Activated T-cell treated with anti-CD3 and anti-CD28 coated beads, Interleukin-2, amount 50 U/mL, for 4 hours (primary cell): ENCODE data around the gene MFSD6. TPM values are rescaled to one million over a fixed set of nuclear protein-coding genes. Genes with fewer than 3 reads are reported as not detected.
"Not testable (repeated sequence)": the region's sequence is repeated elsewhere in the genome, so short reads cannot be mapped to it uniquely, and the experiment has no call there.

Experiments used
- ATAC-seq, 2 donors: fragments of 200-7000 bp; cut with Tn5 transposase; one replicate each; pipeline ENCODE4 v1.10.0; 2021
- DNase-seq: peaks from one replicate; pipeline ENCODE4 v3.0.0-alpha.2; 2020
- H3K27me3 Mint-ChIP-seq: one replicate; pipeline ENCODE4 v1.8.0; 2021; ENCODE audit warnings: low read depth, mixed read lengths
- H3K36me3 Mint-ChIP-seq: one replicate; pipeline ENCODE4 v1.8.0; 2022; ENCODE audit warnings: mixed read lengths; ENCODE audit not compliant: insufficient read depth
- H3K4me1 Mint-ChIP-seq: one replicate; pipeline ENCODE4 v1.8.0; 2021; ENCODE audit warnings: low read depth, mixed read lengths
- H3K4me3 Mint-ChIP-seq: one replicate; pipeline ENCODE4 v1.8.0; 2021; ENCODE audit warnings: mild to moderate bottlenecking, moderate library complexity, mixed read lengths
- H3K9me3 Mint-ChIP-seq: one replicate; pipeline ENCODE4 v1.8.0; 2021; ENCODE audit warnings: mixed read lengths
- total RNA-seq, 3 donors: library from RNA; stranded (reverse); gene quantifications; one replicate each; pipeline ENCODE4 v1.2.1, GENCODE V29; 2021

Gene MFSD6
- total RNA-seq, 3 donors from 2014 or later = 38.2 to 42.1 (median 41.0) TPM

GRCh38 chr2:190501702-190502407 is 93.7 kb downstream of the MFSD6 start:
- no peak overlapping the region for H3K4me3 Mint-ChIP-seq
- DNase-seq (no peak), ATAC-seq (no peak)
- no peaks in the 10 kb centered on the region for H3K9me3 Mint-ChIP-seq
- H3K4me1 Mint-ChIP-seq = peaks cover 14% of the 10 kb centered on the region
- peaks cover 39% of the 10 kb centered on the region for H3K36me3 Mint-ChIP-seq
- H3K27me3 Mint-ChIP-seq = no peaks in the 10 kb centered on the region

- Mint-ChIP-seq H3K4me1 (peaks cover 14% of the 10 kb centered on the region), H3K36me3 (peaks cover 35% of the 10 kb centered on the region), H3K9me3 (no peaks in the 10 kb centered on the region), H3K4me3 (no peak overlapping the region), H3K27me3 (no peaks in the 10 kb centered on the region)
- ATAC-seq = no peak
- no peak for DNase-seq
Measured at GRCh38 chr2:190503088-190503487, 94.9 kb downstream of the MFSD6 start.

DNA sequence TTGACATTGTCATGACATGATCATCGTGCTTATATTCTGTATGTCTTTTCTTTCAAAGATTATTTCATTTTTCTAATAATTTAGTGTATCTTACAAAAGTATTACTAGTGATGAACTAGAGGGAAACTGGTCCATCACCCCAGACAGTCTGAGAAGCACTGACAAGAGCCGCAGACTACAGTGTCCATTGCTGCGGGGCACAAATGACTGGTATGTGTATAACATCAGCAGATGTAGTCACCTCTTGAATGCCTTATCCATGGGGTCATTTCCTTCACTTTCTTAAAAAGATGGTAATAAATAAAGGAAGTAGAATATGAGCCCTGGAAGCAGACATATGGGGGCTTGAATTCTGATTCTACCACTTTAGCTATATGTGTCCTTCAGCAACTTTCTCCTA is 96.8 kb downstream of the MFSD6 start:
- Mint-ChIP-seq H3K36me3 (peaks cover 25% of the 10 kb centered on the region), H3K27me3 (no peaks in the 10 kb centered on the region), H3K4me1 (peaks cover 14% of the 10 kb centered on the region), H3K9me3 (no peaks in the 10 kb centered on the region), H3K4me3 (no peak overlapping the region)
- DNase-seq (no peak), ATAC-seq (no peak)

DNA sequence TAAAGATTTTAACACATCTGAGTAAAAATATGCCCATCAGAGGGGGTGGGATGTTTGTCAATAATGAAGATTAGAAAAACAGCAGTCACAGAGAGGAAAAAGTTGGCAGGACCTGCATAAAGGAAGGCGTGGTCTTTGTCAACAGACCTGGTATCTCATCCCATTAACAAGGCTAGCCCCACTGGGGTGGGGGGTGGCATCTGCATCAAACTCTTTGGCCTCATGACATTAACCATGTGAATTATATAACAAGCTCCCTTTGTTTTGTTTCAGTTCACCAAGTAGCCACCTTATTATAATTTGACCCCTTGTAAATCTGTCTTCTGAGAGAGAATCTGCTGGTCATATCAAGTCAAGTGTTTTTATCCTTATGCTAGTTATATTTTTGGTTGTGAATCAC is 97.5 kb downstream of the MFSD6 start:
- H3K4me1 Mint-ChIP-seq = peaks cover 14% of the 10 kb centered on the region
- DNase-seq (no peak), ATAC-seq (no peak)
- H3K9me3 Mint-ChIP-seq = no peaks in the 10 kb centered on the region
- peaks cover 25% of the 10 kb centered on the region for H3K36me3 Mint-ChIP-seq
- no peaks in the 10 kb centered on the region for H3K27me3 Mint-ChIP-seq
- H3K4me3 Mint-ChIP-seq = no peak overlapping the region

DNA sequence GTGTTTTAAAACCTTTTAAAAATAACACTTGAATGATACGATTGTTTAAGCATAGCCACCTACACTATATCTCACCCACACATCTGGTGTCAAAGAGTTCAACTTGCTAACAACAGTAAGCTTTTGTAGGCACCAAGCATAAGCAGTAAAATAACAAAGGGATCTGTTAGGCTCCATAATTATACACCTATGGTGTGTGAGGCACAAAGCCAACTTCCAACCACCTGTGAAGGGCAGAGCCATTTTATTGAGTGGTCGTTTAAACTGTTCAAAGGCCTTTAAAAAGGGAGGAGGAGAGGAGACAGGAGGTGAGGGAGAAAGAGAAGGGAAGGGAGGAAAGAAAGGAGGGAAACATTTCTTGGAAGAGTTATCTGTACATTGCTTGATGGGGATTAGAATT is 98.5 kb downstream of the MFSD6 start:
- DNase-seq (no peak), ATAC-seq (no peak)
- peaks cover 20% of the 10 kb centered on the region for H3K36me3 Mint-ChIP-seq
- H3K27me3 Mint-ChIP-seq = no peaks in the 10 kb centered on the region
- peaks cover 10% of the 10 kb centered on the region for H3K4me1 Mint-ChIP-seq
- no peak overlapping the region for H3K4me3 Mint-ChIP-seq
- H3K9me3 Mint-ChIP-seq = no peaks in the 10 kb centered on the region

- H3K4me1 Mint-ChIP-seq = peaks cover 10% of the 10 kb centered on the region
- H3K27me3 Mint-ChIP-seq = no peaks in the 10 kb centered on the region
- ATAC-seq = no peak
- H3K9me3 Mint-ChIP-seq = no peaks in the 10 kb centered on the region
- H3K4me3 Mint-ChIP-seq = no peak overlapping the region
- H3K36me3 Mint-ChIP-seq = peaks cover 20% of the 10 kb centered on the region
- no peak for DNase-seq
Measured at GRCh38 chr2:190507135-190507534, 99.0 kb downstream of the MFSD6 start.

GRCh38 chr2:190509895-190510294 is 101.7 kb downstream of the MFSD6 start:
- DNase-seq, H3K4me3 Mint-ChIP-seq, H3K27me3 Mint-ChIP-seq, H3K9me3 Mint-ChIP-seq, ATAC-seq: not testable (repeated sequence)
- Mint-ChIP-seq H3K36me3 (peaks cover 24% of the 10 kb centered on the region), H3K4me1 (peaks cover 16% of the 10 kb centered on the region)

GRCh38 chr2:190511104-190511503 is 102.9 kb downstream of the MFSD6 start:
- Mint-ChIP-seq H3K4me3 (no peak overlapping the region), H3K4me1 (peaks cover 23% of the 10 kb centered on the region), H3K9me3 (no peaks in the 10 kb centered on the region), H3K27me3 (no peaks in the 10 kb centered on the region), H3K36me3 (peaks cover 22% of the 10 kb centered on the region)
- ATAC-seq (no peak), DNase-seq (no peak)

DNA sequence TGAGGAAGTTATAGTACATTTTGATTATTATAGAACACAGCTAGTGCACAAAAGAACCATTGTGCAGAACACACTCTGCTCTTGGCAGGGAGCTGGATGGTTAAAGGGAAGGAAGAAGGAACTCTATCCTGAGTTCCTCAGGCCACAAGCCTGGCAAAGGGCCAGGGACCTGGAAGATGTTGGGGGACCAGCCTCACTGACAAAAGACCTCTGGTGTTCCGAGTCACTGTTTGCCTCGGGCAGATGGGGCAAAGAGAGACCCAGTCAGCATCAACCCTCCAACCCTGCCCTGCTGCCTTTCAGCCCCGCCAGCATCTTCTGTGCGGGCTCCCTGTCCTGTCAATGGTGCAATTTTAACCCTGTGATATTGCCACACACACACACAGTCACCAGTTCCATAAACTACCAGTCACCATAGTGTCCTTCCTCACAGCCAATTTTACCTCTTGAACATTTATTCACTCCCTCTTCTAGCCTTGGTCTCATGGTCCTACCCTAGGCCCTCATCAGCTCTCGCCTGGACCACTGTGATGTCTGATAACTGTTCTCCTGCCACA is 104.5 kb downstream of the MFSD6 start:
- H3K27me3 Mint-ChIP-seq = no peaks in the 10 kb centered on the region
- no peaks in the 10 kb centered on the region for H3K9me3 Mint-ChIP-seq
- H3K4me1 Mint-ChIP-seq = peaks cover 25% of the 10 kb centered on the region
- H3K4me3 Mint-ChIP-seq = no peak overlapping the region
- H3K36me3 Mint-ChIP-seq = peaks cover 19% of the 10 kb centered on the region
- DNase-seq = no peak
- no peak for ATAC-seq

DNA sequence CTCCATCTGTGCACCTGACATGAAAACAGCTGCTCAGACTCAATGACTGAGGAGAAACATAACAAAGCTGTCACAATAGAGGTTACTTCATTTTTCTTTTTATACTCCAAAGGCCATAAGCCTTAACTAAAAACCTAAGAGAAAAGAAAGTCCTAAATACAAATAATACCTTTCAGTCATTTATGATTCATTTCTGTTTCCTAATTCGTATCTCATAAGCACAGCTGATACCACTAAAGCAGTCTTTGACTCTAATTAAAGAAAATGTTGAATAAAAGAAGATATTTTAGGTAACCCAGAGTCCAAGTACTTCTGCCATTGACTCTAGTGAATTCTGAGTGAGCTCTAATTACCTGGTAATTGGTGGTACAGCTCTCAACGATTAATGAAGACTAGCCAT is 105.7 kb downstream of the MFSD6 start:
- peaks cover 27% of the 10 kb centered on the region for H3K4me1 Mint-ChIP-seq
- H3K27me3 Mint-ChIP-seq = no peaks in the 10 kb centered on the region
- no peak for ATAC-seq
- no peaks in the 10 kb centered on the region for H3K9me3 Mint-ChIP-seq
- DNase-seq = no peak
- peaks cover 19% of the 10 kb centered on the region for H3K36me3 Mint-ChIP-seq
- H3K4me3 Mint-ChIP-seq = no peak overlapping the region

DNA sequence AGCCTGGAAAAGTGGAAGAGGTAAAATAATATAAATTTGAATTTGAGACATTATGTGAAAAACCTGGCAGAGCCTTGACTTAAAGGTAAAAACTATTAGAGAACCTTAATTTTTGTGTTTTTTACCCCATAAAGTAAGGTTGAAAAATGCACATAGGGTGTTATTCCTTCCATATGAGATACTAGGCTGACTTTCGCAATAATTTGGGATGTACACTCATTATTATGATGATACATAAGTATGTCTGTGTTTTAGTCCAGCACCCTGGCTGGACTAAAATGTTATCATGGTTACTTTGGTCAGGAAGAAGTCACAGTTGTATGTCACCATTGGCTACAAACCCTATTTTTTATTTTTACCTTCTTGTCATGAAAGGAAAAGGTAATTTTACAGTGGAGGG is 106.5 kb downstream of the MFSD6 start:
- Mint-ChIP-seq H3K36me3 (peaks cover 19% of the 10 kb centered on the region), H3K4me1 (peaks cover 31% of the 10 kb centered on the region), H3K9me3 (no peaks in the 10 kb centered on the region), H3K27me3 (no peaks in the 10 kb centered on the region), H3K4me3 (no peak overlapping the region)
- DNase-seq (no peak), ATAC-seq (no peak)

GRCh38 chr2:190515687-190516086 is 107.5 kb downstream of the MFSD6 start:
- peaks cover 41% of the 10 kb centered on the region for H3K4me1 Mint-ChIP-seq
- peaks cover 14% of the 10 kb centered on the region for H3K36me3 Mint-ChIP-seq
- H3K9me3 Mint-ChIP-seq = no peaks in the 10 kb centered on the region
- no peaks in the 10 kb centered on the region for H3K27me3 Mint-ChIP-seq
- DNase-seq = no peak
- no peak overlapping the region for H3K4me3 Mint-ChIP-seq
- peak; percentile 66 to 71 for ATAC-seq

GRCh38 chr2:190517468-190517867 is 109.3 kb downstream of the MFSD6 start:
- no peak for ATAC-seq

GRCh38 chr2:190519975-190520767 is 112.0 kb downstream of the MFSD6 start:
- no peak overlapping the region for H3K4me3 Mint-ChIP-seq
- H3K27me3 Mint-ChIP-seq = no peaks in the 10 kb centered on the region
- no peaks in the 10 kb centered on the region for H3K9me3 Mint-ChIP-seq
- ATAC-seq (peak; percentile 46 to 55), DNase-seq (no peak)
- H3K4me1 Mint-ChIP-seq = peaks cover 46% of the 10 kb centered on the region
- peaks cover 13% of the 10 kb centered on the region for H3K36me3 Mint-ChIP-seq

More at GRCh38 chr2:190517468-190517867, 109.3 kb downstream of the MFSD6 start:
- DNase-seq = no peak
- no peaks in the 10 kb centered on the region for H3K9me3 Mint-ChIP-seq
- H3K27me3 Mint-ChIP-seq = no peaks in the 10 kb centered on the region
- H3K36me3 Mint-ChIP-seq = peaks cover 15% of the 10 kb centered on the region
- H3K4me1 Mint-ChIP-seq = peaks cover 53% of the 10 kb centered on the region
- no peak overlapping the region for H3K4me3 Mint-ChIP-seq

DNA sequence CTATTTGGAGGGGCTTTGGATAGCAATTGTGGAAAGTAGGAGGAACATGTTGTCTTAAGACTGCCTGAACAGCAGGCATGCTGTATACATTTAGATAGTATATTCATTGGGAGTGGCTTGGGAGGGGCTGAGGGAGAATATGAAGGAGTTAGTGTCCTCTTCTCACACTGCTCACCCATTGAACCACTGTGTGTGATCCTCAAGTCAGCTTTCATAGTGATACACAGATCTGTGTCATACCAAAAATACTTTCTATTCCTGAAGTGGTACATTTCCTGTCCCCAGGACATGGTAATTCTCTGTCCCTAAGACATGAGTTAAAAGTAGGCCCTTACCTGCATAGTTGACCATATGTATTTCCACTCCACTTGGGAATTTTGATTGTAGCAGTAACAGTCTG is 116.8 kb downstream of the MFSD6 start:
- H3K9me3 Mint-ChIP-seq = no peaks in the 10 kb centered on the region
- H3K4me1 Mint-ChIP-seq = peaks cover 58% of the 10 kb centered on the region
- DNase-seq (no peak), ATAC-seq (no peak)
- H3K4me3 Mint-ChIP-seq = no peak overlapping the region
- no peaks in the 10 kb centered on the region for H3K27me3 Mint-ChIP-seq
- peaks cover 13% of the 10 kb centered on the region for H3K36me3 Mint-ChIP-seq
